Fibroblast of skin of right biceps (primary cell): ENCODE measurements around the gene TMC6.
A peak's percentile ranks its signal among the peaks of the same experiment; 100 is the strongest.
"Not testable (repeated sequence)": the region's sequence is repeated elsewhere in the genome, so short reads cannot be mapped to it uniquely, and the experiment has no call there.

Experiments used
- DNase-seq: peaks from one replicate; pipeline ENCODE4 v3.0.0-alpha.2; 2013

Gene TMC6, protein sequence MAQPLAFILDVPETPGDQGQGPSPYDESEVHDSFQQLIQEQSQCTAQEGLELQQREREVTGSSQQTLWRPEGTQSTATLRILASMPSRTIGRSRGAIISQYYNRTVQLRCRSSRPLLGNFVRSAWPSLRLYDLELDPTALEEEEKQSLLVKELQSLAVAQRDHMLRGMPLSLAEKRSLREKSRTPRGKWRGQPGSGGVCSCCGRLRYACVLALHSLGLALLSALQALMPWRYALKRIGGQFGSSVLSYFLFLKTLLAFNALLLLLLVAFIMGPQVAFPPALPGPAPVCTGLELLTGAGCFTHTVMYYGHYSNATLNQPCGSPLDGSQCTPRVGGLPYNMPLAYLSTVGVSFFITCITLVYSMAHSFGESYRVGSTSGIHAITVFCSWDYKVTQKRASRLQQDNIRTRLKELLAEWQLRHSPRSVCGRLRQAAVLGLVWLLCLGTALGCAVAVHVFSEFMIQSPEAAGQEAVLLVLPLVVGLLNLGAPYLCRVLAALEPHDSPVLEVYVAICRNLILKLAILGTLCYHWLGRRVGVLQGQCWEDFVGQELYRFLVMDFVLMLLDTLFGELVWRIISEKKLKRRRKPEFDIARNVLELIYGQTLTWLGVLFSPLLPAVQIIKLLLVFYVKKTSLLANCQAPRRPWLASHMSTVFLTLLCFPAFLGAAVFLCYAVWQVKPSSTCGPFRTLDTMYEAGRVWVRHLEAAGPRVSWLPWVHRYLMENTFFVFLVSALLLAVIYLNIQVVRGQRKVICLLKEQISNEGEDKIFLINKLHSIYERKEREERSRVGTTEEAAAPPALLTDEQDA

DNA sequence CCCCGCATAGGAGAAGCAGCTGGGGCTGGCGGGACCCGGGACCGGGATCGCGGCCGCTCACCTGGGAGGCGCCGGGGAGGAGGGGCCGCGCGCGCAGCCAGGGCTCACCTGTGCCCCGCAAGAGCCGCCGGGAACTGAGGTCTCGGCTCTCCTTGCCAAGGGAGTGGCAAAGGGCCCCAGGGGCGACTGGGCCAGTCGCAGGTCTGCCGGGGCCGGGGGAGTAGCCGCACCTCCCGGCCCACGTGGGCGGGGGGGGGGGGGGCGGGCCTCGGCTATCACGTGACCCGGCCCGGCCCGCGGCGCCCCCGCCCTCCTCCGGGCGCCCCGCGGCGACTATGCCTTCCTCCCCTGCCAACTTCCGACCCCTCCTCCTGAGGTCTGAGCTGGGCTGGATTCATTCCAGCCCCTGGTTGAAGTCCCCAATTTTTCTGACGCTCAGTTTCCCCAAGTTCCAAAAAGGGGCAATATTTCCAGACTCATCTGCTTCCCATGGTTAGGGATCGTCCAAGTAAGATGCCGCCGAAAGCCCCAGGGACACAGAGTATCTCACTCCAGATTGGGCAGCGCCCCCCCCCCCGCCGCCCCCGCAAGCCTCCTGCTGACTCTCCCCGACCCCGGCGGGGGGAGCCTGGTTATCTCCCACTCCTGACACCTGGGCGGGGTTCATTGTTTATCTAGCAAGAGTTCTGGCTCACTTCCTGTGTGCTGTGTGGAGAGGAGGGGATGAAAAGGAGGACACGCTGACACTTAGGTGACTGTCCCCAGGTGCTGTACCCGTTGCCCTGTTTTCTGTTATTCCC lies at the start of gene TMC6:
Gene TMC6, minus strand, starts transcription at position 205 of the 800 bp plus-strand sequence. CDS start 1,923 bp downstream, outside the sequence.
- no peak for DNase-seq

DNA sequence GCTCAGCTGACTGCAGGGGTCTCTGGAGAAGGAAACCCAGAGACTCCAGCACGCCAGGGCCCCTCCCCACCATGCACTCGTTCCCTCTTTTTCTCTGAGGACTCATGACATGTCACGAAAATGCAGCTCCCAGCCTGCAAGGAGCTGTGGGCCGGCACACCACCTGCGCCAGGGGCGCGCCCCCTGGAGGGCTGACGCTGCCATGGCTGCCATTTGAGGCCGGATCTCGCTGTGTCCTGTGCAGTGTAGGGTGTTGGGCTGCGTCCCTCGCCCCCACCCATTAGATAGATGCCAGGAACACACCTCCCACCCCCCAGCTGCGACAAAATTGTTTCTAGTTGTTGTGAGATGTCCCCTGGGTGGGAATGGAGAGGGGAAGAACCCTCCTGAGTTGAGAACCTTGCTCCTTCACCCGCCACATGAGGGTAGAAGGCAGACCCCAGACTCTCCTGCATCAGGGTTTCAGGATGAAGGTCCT lies 48.0 kb upstream of the TMC6 start:
- peak; percentile 37 for DNase-seq

- DNase-seq, result no peak
Measured at GRCh38 chr17:78175643-78175981, 47.1 kb upstream of the TMC6 start.

DNA sequence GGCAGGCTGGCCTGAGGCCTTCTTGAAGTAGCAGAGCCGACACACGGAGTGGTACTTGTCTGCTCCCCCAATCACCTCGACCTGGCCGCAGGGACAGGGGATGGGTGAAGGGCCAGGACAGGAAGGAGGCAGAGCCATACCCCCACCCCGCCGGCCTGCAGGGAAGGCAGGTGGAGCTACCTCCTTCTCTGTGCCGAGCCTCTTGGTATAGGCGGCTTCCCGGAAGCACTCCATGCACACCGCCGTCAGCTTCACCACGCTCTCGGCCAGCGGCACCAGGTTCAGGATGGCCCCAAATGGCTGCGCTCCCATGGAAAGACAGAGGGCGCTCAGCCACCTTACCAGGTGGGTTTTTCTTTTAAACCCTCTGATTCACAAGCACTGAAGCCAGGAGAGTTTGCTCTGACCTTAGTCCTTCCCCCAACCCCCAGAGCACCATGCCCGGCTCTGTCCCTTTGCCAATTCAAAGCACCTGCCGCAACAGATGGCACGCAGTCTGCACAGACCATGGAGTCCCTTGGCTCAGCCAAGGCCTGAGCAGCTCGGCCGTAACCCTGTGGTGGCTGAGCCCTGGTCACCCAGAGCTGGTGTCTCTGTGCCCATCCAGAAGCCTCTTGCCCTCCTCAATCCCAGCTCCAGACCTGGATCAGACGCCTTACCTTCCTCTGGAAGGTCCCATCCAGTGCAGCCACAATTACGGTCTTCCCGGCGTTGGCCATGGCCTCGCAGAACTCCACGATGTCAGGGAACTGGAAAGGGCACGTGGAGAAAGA lies 46.5 kb upstream of the TMC6 start:
- no peak for DNase-seq

- DNase-seq, result no peak
Measured at GRCh38 chr17:78174346-78174869, 45.9 kb upstream of the TMC6 start.

- no peak for DNase-seq
Measured at GRCh38 chr17:78173097-78173715, 44.7 kb upstream of the TMC6 start.

- peak; percentile 10 for DNase-seq
Measured at GRCh38 chr17:78172249-78173051, 43.9 kb upstream of the TMC6 start.

DNA sequence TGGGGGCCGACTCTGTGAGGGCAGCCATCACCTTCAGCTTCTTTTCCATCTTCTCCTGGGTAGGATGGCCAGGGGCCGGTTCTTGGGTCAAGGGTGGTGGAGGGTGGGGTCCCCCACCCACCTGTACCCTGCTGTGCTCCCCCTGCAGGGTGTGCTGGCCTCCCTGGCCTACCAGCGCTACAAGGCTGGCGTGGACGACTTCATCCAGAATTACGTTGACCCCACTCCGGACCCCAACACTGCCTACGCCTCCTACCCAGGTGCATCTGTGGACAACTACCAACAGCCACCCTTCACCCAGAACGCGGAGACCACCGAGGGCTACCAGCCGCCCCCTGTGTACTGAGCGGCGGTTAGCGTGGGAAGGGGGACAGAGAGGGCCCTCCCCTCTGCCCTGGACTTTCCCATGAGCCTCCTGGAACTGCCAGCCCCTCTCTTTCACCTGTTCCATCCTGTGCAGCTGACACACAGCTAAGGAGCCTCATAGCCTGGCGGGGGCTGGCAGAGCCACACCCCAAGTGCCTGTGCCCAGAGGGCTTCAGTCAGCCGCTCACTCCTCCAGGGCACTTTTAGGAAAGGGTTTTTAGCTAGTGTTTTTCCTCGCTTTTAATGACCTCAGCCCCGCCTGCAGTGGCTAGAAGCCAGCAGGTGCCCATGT lies 43.2 kb upstream of the TMC6 start:
- not testable (repeated sequence) for DNase-seq

GRCh38 chr17:78170692-78171590 lies 42.4 kb upstream of the TMC6 start:
- no peak for DNase-seq

DNA sequence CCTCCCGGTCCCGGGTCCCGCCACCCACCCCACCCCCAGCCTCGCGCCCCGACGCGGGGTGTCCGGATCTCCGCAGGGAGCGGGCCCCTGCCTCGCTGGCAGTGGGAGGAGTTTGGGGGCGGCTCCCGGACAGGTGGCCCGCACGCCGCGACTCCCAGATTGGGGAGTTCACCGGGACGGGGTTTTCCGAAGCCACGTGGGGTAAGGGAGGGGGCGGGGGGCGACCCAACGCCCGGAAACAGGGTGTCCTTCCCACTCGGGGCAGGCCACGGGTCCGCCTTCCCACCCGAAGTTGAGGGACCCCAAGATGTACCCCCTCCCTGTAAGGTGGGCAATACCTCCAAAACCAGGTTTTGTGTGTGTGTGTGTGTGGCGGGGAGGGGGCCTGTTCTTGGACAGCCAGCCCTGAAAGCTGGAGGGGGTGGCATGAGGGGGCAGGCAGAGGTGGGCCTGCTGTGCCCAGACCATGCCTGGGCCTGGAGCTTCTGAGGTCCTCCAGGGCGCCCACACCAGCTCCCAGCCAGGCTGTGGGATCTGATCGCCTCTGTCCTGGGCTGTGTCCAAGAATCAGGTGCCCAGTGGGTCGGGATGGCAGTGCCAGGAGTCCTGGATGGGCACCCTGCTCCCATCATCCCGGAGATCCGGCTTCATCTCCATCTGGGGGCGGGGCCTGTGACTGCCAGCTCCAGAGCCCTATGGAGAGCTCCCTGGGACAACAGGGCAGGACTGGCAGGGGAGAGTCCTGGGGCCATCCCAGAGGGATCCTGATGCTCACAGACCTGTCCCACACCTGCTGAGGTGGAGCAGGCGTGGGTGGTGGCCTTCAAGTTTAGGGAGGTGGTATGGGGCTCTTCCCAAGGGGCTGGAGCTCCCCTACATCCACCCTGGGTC lies 40.6 kb upstream of the TMC6 start:
- peak; percentile 30 for DNase-seq

DNA sequence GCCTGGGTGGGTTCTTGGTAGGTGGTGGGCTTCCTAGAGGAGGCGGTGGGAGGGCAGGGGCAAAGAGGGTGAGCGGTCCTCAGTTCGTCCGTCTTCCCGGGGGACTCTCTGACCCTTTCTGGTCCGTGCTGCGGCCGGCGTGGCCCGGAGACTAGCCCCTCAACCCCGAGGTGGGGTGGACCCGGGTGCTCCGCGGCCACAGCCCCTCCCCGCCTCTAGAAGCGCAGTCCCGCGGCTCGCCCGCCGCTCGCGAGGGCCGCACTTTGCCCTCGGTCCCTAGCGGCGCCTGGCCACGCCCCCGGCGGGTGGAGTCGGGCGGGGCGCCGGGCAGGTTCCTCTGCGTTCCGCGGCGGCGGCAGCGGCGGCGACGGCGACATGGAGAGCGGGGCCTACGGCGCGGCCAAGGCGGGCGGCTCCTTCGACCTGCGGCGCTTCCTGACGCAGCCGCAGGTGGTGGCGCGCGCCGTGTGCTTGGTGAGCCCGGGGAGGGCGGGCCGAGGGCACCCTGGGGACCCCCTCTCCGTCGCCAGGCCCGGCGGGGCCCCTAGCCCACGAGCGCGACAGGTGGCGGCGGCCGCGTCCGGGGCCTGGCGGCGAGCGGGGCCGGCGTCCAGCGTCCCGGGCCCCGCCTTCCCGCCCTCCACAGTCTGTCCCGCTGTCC lies 39.8 kb upstream of the TMC6 start, which contains the start of gene SYNGR2:
Gene SYNGR2, plus strand, starts transcription at position 340 of the 661 bp plus-strand sequence. Its CDS starts 36 bp downstream, at position 376.
- peak; percentile 50 for DNase-seq

GRCh38 chr17:78166416-78166815 lies 37.9 kb upstream of the TMC6 start:
- DNase-seq, result no peak

DNA sequence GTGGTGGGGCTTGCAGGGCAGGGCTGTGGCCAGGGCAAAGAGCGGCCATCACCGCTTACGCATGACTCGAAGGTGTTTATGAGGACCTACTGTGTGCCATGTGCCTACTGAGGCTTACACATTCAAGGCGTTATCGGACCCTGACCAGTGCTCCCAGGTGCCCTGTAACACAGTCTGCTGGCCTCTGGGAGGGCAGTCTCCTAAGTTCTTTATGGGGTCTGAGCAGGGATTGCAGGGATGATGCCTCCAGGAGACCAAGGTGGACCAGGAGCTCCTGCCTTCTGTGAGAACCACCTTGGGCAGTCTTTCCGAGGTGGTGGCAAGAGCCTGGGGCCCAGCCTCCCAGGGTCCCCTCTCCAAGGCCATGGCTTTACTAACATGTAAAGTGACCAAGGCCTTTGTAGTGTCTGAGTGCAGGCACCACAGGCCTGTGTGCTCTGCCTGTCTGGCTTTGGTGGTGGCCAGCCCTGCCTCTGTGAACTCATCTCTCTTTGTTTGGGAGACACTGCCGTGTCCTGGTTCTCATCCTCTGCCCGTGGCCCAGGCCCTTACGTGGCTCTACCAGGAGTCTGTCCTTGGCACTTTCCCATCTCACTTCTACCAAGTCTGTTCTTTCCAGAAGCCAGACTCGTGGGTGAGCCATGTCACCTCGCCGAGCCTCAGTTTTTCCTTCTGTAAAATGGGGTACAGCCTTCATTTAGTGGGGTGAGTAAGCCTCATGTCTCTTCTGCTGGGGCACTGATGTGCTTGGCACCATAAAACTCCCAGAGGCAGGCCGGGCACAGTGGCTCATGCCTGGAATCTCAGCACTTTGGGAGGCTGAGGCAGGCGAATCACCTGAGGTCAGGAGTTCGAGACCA lies 36.4 kb upstream of the TMC6 start:
- DNase-seq, result no peak

DNA sequence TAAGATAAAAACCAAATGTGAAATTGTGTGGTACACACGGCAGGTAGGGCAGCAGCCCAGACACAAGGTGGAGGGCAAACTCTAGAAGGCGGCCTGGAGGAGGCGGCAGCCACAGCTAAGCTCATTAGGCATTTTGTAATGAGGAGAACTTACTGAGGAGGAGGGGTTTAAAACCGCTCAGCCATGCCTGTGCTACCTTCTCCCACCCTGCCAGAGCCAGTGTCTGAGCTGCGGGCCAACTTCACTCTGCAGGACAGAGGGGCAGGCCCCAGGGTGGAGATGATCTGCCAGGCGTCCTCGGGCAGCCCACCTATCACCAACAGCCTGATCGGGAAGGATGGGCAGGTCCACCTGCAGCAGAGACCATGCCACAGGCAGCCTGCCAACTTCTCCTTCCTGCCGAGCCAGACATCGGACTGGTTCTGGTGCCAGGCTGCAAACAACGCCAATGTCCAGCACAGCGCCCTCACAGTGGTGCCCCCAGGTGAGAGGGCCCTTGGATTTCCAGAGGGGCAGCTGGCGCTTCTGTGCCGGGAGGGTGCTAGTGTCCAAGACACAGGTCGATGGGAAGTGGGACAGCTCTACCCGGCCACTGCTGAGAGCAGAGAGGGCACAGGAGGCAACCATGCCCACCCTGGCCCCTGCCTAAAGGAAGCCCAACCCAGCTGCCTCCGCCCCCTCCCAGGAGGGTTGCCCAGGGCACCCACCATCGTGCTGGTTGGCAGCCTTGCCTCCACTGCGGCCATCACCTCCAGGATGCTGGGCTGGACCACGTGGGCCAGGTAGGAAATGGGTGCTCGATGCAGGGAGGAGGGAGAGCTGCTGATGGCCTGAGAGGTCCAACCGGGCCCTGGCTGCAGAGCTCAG lies 35.6 kb upstream of the TMC6 start:
- no peak for DNase-seq

DNA sequence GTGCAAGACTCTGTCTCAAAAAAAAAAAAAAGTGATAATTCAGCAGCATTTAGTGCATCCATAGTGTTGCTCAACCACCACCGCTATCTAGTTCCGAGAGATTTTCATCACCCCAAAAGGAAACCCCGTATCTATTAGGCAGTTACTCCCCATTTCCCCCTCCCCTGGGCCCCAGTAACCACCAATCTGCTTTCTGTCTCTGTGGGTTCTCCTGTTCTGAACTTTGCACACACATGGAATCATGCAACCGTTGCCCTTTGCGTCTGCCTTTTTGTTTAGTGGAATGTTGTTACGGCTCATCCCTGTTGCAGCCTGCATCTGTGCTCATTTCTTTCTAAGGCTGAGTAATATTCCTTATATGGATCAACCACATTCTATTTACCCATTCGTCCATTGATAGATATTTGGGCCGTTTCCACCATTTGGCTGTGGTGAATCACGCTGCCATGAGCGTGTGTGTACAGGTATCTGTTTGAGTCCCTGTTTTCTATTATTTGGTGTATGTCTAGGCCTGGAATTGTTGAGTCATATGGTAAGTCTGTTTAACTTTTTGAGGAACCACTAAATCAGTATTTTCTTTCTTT lies 31.1 kb upstream of the TMC6 start:
- peak; percentile 83 for DNase-seq
